H54 (cell line): ENCODE data around the gene EEF1A2.

Experiments used
- DNase-seq: peaks from one replicate; pipeline ENCODE4 v3.0.0; 2011; ENCODE audit warnings: low spot score, mixed read lengths; ENCODE audit not compliant: insufficient read length
- FAIRE-seq: peaks from 3 replicates; lab custom pipeline; 2011; peaks lifted over from hg19 to GRCh38; lab: Jason Lieb, UNC
- POLR2A ChIP-seq: IDR thresholded peaks from 2 replicates; pipeline ENCODE4 v1.6.1; 2011; ENCODE audit warnings: low read depth, mild to moderate bottlenecking, low read length

EEF1A2 gene

DNA sequence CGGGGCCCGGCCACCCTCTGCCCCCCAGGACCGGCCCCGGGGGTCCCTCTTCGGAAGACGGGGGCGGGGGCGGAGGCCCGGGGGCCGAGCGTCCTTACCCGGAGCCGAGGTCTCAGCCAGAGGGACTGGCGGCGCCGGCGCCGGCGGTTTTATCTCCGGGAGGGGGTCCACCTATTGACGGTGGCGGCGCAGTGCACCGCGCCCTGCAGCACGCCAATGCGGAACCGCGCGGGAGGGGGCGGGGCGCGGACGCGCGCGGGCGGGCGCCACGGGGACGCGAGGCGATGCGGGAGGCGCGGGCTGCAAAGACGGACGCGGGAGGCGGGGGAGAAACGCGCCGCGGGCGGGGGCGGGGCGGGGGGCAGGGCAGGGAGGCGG is at the start of gene EEF1A2:
EEF1A2 (minus strand) TSS at position 124 of the 378 bp plus-strand sequence. CDS start 1,320 bp downstream, outside the sequence.
- no peak for DNase-seq
- FAIRE-seq, result no peak

DNA sequence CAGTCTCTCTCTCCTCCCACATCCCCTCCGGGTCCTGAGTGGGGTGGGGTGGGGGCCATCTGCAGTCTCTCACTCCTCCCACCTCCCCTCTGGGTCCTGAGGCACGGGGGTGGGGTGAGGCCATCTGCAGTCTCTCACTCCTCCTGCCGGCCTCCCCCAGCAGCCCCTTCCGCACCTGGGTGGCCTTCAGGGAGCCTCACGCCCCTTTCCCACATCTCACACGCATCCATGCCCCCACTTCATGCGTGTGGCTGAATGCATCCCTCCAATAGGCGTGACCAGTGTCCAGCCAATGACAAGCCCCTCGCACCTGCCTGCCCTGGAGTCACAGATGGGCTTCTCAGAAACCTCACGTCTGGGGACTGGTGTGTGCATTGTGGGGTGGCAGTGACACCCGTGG is 49.7 kb upstream of the EEF1A2 start:
- FAIRE-seq, result no peak
- no peak for DNase-seq
- TF ChIP-seq POLR2A, result no peak

More for the DNA sequence above, at the start of gene EEF1A2:
- no peak for TF ChIP-seq POLR2A

DNA sequence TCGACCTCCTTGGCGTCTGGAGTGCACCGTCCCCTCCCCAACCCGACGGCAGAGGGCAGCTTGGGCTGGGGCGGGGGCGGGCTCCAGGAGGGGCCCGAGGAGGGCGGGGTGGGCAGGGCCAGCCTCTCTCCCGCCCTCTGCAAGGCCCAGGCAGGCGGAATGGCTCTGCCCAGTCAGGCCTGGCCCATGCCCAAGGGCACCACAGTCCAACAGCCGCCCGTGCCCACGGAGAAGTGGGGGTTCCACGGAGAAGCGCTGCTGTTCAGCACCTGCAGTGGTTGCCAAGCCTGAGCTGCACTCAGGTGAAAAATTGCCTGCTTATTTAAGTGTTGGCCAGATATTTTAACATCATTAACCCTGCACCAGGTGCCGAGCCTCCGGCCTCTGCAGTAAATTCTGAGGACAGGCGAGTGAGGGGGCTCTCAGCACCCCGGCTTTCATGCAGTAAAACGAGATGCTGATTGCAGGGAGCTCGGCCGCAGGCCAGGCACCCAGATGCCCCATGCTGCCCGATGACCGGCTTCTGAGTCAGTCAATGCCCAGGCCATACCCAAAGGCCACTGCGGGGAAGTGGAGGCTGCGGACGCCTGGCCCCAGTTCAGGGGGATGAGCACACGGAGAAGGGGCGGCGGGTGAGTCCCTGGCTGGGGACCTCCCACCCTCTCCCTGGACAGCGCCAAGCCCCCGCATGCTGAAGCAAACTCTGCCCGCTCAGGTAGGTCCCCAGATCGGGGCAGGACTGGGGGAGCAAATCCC is 49.0 kb upstream of the EEF1A2 start, which contains the start of gene SRMS:
SRMS (minus strand) TSS at position 25 of the 756 bp plus-strand sequence. CDS start 286 bp downstream, outside the sequence.
- no peak for TF ChIP-seq POLR2A
- FAIRE-seq, result no peak
- peak; percentile 84 for DNase-seq

DNA sequence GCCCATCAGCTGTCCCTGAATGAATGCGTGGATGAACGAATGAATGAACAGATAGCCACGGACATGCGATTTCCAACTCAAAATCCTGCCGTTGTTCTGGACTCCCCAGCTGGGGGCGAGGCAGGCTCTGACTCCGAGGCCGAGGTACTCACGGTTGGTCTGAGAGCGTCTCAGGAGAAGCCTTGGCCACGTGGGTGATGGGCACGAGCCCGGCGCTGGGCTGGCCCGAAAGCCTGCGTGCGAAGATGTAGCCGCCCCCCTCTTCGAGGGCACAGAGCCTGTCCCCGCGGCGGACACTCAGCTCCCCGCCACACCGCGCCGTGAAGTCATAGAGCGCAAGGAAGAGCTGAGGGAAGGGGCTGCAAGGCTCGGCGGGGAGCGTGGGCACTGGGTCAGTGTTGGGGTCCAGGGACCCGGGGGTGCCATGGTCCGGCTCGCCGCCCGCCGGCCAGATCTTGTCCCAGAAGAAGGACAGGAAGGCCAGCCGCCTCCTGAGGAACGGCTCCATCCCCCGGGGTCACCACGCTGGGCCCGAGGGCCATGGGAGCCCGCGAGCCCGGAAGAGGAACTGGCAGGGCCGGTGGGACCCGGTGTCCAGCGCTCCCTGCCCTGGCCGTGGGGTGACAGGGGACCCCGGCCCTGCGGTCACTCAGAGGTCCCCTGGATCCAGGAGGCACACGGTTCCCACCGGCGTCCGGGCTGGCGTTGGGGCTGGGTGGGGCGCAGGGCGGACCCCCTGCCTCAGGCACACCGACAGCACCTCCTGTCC is 48.3 kb upstream of the EEF1A2 start:
- TF ChIP-seq POLR2A, result no peak
- FAIRE-seq (no peak), DNase-seq (no peak)

DNA sequence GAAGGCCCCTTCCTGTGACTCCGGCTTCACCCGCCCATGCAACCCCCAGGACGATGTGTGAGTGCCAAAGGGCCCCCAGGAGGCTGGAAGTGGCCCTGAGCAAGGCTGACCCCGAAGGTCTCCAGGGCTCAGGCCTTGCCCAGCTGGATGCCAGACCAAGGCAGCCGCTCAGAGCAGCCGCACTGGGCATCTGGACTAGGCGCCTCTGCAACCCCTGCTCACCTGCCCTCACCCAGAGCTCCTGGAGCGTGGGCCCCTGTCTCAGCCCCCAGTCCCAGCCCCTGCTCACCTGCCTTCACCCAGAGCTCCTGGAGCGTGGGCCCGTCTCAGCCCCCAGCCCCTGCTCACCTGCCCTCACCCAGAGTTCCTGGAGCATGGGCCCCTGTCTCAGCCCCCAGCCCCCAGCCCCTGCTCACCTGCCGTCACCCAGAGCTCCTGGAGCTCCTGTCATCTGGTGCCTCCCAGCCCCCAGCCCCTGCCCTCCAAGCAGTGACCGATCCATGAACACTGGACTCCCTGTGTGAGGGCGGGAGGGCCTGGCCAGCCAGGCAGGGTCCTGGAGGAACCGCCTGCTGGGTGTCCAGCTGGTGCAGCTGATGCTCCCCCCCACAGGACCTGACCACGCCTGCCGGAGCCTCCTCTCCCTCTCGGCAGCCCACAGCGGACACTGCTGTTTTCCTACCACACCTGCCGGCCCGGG is 47.5 kb upstream of the EEF1A2 start:
- TF ChIP-seq POLR2A, result no peak
- no peak for FAIRE-seq

DNA sequence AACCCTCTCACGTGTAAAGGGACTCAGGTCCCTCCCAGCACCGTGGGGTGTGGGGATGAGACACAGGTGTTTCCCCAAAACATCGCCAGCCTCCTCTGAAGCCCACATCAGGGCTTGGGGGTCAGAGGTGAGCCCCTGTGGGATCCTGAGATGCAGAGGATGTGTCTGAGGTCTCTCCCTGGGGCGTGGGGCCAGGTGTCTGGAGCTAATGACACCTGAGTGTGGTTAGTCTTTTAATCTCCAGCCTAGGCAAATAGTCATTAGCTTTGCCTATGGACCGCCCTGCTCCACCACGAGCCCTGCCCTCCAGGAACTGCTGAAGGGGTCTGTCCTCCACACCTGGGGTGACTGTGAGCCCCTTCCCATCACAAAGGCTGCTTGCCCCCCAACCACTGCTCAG is 46.9 kb upstream of the EEF1A2 start:
- DNase-seq, result no peak
- no peak for TF ChIP-seq POLR2A
- no peak for FAIRE-seq

More for the DNA sequence above, 47.5 kb upstream of the EEF1A2 start:
- DNase-seq, result no peak

DNA sequence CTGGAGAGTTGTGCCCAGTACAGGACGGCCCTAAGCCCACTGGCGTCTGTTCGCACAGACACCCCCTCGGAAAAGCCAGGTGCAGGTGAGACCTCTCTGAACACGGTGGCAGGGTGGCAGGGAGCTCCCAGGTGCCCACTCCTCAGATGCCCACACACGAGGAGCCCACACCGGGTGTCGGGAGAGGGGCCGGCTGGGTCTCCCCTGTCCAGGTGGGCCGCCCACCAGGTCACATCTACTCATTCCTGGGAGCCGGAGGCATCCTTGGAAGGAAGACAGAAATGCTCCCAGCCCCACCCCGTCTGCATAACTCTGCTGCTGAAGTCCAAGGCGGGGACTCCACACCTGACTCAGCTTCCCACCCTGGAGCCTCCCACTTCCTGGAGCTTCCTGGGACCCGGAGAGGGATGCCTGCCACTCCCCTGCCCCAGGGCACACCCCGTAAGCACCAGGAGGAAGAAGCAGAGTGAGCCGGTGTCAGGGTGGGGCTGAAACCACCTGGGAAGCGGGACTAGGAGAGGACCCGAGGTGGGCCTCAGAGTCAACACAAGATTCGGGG is 46.2 kb upstream of the EEF1A2 start:
- FAIRE-seq, result peak; percentile 50
- no peak for TF ChIP-seq POLR2A
- DNase-seq, result peak; percentile 99

DNA sequence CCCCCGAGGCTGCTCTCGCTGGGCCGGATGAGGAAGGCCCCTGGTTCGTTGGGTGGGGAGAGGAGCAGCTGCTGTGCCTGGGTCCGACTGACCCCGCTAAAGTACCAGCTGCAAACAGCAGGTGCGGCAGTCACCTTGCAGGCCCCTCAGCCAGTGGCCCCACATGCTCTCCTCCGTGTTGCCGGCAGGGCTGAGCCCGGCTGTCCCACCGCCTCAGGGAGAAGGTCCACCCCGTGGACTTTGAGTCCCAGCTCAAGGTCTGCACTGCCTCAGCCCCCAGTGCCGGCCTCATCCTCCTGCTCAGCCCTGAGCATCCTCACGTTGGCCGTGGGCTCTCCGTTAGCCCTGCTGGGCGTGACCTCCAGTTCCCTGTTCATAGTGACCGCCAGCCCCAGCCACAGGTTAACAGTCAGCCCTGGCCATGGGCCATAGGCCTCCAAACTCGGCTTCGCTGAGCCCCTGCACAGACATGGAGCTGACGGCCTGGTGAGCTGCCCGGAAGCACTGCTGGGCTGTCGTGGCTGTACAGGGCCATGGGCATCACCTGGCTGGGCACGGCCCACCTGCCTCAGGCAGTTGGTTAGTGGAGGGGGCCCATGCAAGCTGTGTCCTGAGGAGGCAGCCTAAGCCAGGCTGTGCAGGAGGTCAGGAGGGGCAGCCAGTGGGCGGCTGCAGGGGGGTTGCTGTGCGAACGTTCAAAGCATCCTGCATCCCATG is 45.5 kb upstream of the EEF1A2 start:
- DNase-seq, result no peak
- no peak for TF ChIP-seq POLR2A
- no peak for FAIRE-seq

DNA sequence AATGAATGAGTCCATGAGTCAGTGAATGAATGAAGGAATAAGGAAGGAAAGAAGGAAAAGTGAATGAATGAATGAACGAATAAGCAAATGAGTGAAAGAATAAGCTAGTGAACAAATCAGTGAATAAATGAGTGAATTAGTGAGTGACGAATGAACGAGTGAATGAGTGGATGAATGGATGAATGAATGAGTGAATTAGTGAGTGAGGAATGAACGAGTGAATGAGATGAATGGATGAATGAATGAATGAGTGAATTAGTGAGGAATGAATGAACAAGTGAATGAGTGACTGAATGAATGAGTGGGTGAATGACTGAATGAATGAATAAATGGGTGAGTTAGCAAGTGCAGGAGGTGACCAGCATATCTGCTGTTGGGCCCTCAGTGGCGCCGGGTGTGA is 44.9 kb upstream of the EEF1A2 start:
- TF ChIP-seq POLR2A, result no peak
- FAIRE-seq (no peak), DNase-seq (no peak)

DNA sequence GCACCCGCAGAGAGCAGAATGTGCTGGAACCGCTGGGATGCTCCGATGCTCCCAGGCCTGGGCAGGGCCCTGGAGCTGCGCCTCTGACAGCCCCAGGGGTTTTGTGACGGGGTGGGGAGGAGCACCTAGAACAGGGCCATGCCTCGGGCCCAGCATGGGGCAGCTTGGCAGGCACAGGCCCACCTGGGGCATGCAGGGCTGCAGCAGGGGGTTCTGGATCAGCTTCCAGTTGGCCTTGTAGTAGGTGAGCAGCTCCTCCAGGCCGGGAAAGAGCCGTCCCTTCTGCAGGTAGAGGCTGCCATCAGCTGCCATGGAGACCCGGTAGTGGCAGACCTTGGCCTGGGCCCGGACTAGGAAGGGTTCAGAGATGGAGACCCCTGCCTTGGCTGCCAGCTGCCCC is 44.2 kb upstream of the EEF1A2 start:
- FAIRE-seq, result no peak
- TF ChIP-seq POLR2A, result no peak

DNA sequence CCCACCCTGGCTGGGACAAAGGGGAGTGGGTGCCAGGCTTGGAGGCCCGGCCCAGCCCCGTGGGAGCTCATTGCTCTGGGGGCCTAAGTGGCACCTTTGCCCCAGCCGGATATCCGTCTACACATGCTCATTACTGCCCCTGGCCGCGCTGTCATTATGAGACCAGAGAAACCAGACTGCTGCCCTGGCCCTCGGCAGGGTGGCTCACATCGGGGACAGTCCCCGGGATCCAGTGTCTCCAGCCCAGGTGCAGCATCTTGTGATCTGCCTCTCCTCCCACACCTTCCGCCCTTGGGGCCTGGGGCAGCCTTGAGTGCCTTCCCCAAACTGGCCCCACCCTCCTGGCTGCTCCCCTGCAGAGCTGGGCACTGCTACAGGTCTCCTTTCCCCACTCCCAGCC is 43.8 kb upstream of the EEF1A2 start:
- FAIRE-seq, result no peak
- no peak for TF ChIP-seq POLR2A
- no peak for DNase-seq

More for the DNA sequence above, 44.2 kb upstream of the EEF1A2 start:
- DNase-seq, result no peak

DNA sequence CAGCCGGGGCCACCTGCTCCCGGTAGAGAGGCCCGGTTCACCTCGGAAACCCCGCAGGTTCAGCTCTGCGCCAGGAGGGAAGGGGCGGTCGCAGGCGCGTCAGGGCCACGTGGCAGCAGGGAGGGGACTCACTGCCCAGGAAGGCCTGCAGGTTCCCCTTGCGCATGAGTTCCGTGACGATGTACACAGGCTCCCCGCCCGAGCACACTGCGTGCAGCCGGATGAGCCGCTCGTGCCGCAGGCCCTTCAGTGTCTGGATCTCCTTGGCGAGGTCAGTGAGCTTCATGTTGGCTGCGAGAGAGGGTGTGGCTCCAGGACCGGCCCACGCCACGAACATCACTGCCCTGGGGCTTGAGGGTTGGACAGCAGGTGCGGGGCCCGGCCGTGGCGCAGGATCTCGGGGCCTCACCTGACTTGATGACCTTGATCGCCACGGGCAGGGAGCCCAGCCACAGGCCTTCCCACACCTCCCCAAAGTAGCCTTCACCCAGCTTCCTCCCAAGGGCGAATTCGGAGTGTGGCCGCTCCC is 43.2 kb upstream of the EEF1A2 start:
- DNase-seq (no peak), FAIRE-seq (no peak)
- TF ChIP-seq POLR2A, result no peak

DNA sequence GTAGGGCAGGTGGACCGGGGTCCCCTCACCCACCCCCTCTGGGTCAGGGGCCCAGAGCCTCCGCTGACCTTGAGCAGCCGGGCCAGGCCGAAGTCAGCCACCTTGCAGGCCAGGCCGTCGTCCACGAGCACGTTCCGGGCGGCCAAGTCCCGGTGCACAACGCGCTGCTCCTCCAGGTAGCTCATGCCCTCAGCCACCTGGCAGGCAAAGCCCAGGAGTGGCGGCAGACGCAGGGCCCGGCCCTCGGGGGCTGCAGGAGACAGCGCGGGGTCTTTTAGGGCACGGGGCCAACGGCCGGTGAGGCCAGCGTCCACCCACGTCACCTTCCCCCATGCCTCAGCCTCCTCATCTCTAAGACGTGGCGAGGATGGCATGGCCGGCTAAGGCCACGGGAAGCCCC is 42.5 kb upstream of the EEF1A2 start:
- DNase-seq (no peak), FAIRE-seq (no peak)
- TF ChIP-seq POLR2A, result no peak
